AG09309 (cell line): Measurements from ENCODE around the gene PXT1.
A peak's percentile ranks its signal among the peaks of the same experiment; 100 is the strongest.

ENCODE experiments used
- DNase-seq: peaks from one replicate; pipeline ENCODE4 v3.0.0-alpha.2; 2010; ENCODE audit warnings: low read depth
- H3K4me3 ChIP-seq: 2 replicates; pipeline ENCODE4 v1.5.1; 2011; ENCODE audit warnings: mild to moderate bottlenecking, low read depth, low read length, moderate library complexity; ENCODE audit not compliant: control insufficient read depth
- TF ChIP-seq, protein P1 (sequence below): IDR thresholded peaks from 2 replicates; pipeline ENCODE4 v1.5.1; 2011; ENCODE audit warnings: mild to moderate bottlenecking, low read depth, low read length, inconsistent platforms; ENCODE audit not compliant: insufficient read depth, control insufficient read depth; ENCODE audit errors: missing control alignments

Gene PXT1

DNA sequence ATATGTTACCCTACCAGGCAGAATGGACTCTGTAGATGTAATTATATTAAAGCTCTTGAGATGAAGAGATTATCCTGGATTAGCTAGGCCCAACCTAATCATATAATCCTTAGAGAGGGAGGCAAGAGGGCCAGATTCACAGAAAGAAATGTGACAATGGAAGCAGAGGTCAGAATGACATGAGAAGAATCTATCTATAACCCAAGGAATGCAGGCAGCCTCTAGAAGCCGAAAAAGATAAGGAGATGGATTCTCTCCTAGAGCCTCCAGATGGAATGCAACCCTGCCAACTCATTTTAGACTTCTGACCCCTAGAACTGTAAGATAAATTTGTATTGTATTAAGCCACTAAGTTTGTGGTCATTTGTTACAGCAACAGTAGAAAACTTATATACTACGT, 12.3 kb downstream of the PXT1 start:
- no peak overlapping the region for H3K4me3 ChIP-seq
- no peak for DNase-seq
- TF ChIP-seq, protein P1, sequence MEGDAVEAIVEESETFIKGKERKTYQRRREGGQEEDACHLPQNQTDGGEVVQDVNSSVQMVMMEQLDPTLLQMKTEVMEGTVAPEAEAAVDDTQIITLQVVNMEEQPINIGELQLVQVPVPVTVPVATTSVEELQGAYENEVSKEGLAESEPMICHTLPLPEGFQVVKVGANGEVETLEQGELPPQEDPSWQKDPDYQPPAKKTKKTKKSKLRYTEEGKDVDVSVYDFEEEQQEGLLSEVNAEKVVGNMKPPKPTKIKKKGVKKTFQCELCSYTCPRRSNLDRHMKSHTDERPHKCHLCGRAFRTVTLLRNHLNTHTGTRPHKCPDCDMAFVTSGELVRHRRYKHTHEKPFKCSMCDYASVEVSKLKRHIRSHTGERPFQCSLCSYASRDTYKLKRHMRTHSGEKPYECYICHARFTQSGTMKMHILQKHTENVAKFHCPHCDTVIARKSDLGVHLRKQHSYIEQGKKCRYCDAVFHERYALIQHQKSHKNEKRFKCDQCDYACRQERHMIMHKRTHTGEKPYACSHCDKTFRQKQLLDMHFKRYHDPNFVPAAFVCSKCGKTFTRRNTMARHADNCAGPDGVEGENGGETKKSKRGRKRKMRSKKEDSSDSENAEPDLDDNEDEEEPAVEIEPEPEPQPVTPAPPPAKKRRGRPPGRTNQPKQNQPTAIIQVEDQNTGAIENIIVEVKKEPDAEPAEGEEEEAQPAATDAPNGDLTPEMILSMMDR = no peak

DNA sequence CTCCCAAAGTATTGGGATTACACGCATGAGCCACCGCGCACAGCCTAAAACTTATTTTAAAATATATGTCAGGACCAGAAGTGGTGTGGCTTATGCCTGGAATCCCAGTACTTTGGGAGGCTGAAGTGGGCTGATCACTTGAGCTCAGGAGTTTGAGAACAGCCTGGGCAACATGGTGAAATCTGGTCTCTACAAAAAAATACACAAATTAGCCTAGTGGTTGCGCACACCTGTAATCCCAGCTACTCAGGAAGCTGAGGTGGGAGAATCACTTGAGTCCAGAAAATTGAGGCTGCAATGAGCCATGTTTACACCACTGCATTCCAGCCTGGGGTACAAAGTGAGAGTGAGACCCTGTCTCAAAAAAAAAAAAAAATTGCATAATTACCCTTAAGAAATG, 13.7 kb downstream of the PXT1 start:
- TF ChIP-seq, protein P1 = peak; percentile 19
- DNase-seq = no peak
- no peak overlapping the region for H3K4me3 ChIP-seq

DNA sequence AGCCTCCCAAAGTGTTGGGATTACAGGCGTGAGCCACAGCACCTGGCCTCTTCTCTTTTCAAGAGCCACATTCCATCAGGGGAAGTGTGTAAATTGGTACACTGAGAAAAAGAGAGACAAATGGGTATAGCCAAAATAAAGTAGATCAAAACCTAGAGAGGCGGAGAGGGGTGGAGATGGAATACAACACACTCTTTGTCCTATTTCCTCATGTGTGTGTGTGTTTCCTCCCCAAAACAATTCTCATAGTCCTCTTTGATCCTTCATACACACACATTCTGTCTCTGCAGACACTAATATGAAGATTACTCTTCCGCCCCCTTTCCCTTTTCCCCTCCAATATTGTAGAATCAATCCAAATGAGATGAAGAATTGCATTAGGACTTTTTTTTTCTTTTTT, 16.0 kb downstream of the PXT1 start:
- no peak for DNase-seq
- TF ChIP-seq, protein P1 = no peak
- H3K4me3 ChIP-seq = no peak overlapping the region

DNA sequence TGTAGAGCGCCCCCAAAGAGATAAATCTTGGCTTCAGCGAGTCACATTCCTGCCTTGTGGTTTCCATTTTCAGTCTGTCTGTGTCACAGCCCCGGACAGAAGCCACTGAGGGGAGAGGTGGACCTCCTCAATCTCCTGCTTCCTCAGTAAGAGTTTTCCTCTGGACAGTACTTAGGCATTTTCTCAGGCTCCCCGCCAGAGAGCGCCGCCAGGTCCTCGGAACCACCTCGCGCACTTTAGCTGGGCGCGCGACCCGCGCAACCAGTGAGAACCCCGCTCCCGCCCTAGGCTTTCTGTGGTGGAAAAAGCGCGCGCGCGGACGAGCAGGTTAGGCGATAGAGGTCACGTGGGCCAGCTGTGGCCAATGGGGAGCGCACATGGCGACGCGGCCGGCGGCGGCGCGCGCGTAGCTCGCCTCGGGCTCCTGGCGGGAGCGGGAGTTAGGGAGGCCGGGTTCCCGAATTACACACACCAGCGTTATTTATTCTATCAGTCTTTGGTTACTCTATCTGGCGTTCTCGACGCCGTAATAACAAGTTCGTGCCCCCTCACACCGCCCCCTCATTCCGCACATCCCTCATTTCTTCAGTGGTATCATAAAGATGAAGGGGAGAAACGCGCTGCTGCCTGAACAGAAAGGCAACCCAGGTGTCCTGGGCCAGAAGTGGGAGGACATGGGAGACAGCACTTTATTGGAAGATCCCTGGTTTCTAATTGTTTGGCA, 19.4 kb downstream of the PXT1 start:
- DNase-seq = peak; percentile 86
- H3K4me3 ChIP-seq = peak overlapping the region; percentile 62
- TF ChIP-seq, protein P1 = peak; percentile 76

DNA sequence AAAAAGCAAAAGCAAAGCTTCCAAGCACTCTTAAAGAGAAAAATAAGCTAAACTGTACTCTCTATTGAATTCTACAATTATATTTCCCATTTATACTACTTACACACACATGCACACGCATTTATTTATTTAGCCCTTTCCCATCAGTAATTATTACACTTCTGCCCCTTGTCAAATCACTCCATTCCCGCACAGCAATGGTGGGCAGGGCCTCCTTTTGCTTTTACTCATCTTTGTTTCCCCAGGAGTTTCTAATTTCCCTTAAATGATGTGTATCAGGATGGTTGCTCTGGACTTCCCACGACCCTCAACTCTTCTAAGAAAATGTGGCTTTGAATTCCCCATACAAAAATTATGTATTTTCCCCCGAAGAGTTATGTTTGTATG, 19.9 kb downstream of the PXT1 start:
- peak overlapping the region; percentile 29 for H3K4me3 ChIP-seq
- TF ChIP-seq, protein P1 = no peak
- DNase-seq = no peak

DNA sequence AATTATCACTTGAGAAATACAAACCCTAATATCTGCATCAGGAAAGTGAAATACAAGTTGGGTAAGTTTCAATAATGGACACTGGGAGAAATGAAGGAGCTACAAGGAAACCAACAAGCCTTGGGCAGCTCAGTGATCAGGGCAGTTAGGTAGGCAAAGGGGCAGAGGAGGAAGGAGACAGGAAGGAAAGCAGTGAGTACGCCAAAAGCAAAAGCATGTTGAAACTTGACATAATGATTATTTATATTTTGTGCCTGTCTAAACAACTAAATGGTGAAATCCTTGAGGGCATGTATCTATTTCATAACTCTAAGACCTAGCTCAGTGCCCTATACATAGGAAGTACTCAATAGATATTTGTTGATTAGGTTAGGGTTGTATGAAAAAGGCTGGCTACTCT, 23.3 kb downstream of the PXT1 start:
- TF ChIP-seq, protein P1 = no peak
- H3K4me3 ChIP-seq = no peak overlapping the region
- DNase-seq = no peak
